Fibroblast of lung (primary cell): Measurements from ENCODE around the gene AGXT.

ENCODE experiments used
- CTCF ChIP-seq, 2 donors: IDR thresholded peaks in 1 of 2; conservative IDR thresholded peaks in 1 of 2; 1 replicate in 1 of 2; 2 replicates in 1 of 2; pipeline ENCODE4 v1.5.1; 2011 to 2012; ENCODE audit warnings: low read length in 2 of 2, control low read depth in 1 of 2, inconsistent platforms in 1 of 2, low read depth in 1 of 2, mild to moderate bottlenecking in 1 of 2
- EZH2 ChIP-seq: IDR thresholded peaks from 2 replicates; pipeline ENCODE4 v1.5.1; 2012; ENCODE audit warnings: low read length, control low read depth, mild to moderate bottlenecking; ENCODE audit errors: missing control alignments

GRCh38 chr2:240869956-240870875 lies 1.6 kb downstream of the AGXT start:
- TF ChIP-seq CTCF (conservative IDR thresholded peaks at IDR 0.05 in 1 of 2, IDR thresholded peaks at IDR 0.05 in 1 of 2; ENCODE audit: low read depth in 1 of 2, low read length in 2 of 2) (no peak), EZH2 (no peak)
